ENCODE measurements around the gene HS6ST2. TPM values are rescaled to one million over a fixed set of nuclear protein-coding genes. Genes with fewer than 3 reads are reported as not detected.

The HS6ST2 gene
- total RNA-seq, 1 experiment from 2014 or later: 24.6 TPM

- Histone ChIP-seq H3K27ac (ENCODE audit: low read depth, low read length) (no peak overlapping the region), H3K36me3 (ENCODE audit: control insufficient read depth in 1 of 2, insufficient read depth in 2 of 2, low read length in 2 of 2) (no peaks in the 10 kb centered on the region), H2AFZ (ENCODE audit: low read depth, low read length, poor library complexity, severe bottlenecking) (no peak overlapping the region), H3K9ac (ENCODE audit: low read length) (no peak overlapping the region), H3K9me3 (ENCODE audit: control insufficient read depth in 1 of 2, insufficient read depth in 1 of 2, low read depth in 1 of 2, low read length in 2 of 2) (no peaks in the 10 kb centered on the region), H4K20me1 (ENCODE audit: insufficient read depth) (no peaks in the 10 kb centered on the region), H3K27me3 (ENCODE audit: insufficient read depth, low read length) (no peaks in the 10 kb centered on the region), H3K4me1 (ENCODE audit: control insufficient read depth in 1 of 2, insufficient read depth in 2 of 2, low read length in 2 of 2) (no peaks in the 10 kb centered on the region), H3K4me2 (ENCODE audit: low read length) (no peak overlapping the region), H3K4me3 (replicated peaks in 1 of 2; ENCODE audit: low read depth in 1 of 2, low read length in 2 of 2) (no peak overlapping the region), H3K9me2 (ENCODE audit: insufficient read depth) (no peaks in the 10 kb centered on the region), H3K79me2 (ENCODE audit: insufficient read depth, low read length) (peaks cover 6% of the 10 kb centered on the region; the same call in 1 of the 2 replicates)
- BruUV-seq (replicated peaks): no TSS peak
- ChIA-PET RAD21 (ENCODE audit: low non-redundant PET in 1 of 2, low total read pairs in 2 of 2, uncharacterized antibody in 2 of 2, unreplicated experiment in 2 of 2) (no interaction called here), POLR2A (no interaction called here), CTCF (no interaction called here)
- TF ChIP-seq, protein P1, sequence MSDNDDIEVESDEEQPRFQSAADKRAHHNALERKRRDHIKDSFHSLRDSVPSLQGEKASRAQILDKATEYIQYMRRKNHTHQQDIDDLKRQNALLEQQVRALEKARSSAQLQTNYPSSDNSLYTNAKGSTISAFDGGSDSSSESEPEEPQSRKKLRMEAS (IDR thresholded peaks at IDR 0.05): no peak
- DNase-seq (ENCODE audit: low read depth, low spot score) (no peak), ATAC-seq (no peak)
- intact Hi-C loops (cut with micrococcal nuclease): no loop called here
Observed at GRCh38 chrX:132860200-132860599, 98.2 kb downstream of the HS6ST2 start.

DNA sequence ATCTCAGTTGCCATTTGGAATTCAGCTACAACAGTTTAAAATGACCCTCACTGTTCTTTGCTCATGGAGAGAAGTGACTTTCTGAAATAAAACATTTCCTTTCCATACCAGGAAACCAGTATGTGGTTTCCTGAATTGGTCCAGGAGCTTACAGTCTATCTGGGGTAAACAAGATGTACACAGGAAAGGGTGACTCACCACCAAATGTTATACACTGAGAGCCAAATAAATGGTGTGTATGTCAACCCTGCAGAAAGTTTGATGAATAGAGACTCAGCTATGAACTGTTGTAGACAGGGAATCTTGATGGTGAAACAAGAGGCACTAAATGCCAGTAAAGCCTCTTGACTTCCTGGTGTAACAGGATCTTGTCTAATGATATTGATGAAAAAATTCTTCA, 100.4 kb downstream of the HS6ST2 start:
- Histone ChIP-seq H3K27ac (ENCODE audit: low read depth, low read length) (no peak overlapping the region), H3K4me1 (ENCODE audit: control insufficient read depth in 1 of 2, insufficient read depth in 2 of 2, low read length in 2 of 2) (no peaks in the 10 kb centered on the region), H3K9me2 (ENCODE audit: insufficient read depth) (no peaks in the 10 kb centered on the region), H3K36me3 (ENCODE audit: control insufficient read depth in 1 of 2, insufficient read depth in 2 of 2, low read length in 2 of 2) (no peaks in the 10 kb centered on the region), H3K4me2 (ENCODE audit: low read length) (no peak overlapping the region), H3K9me3 (ENCODE audit: control insufficient read depth in 1 of 2, insufficient read depth in 1 of 2, low read depth in 1 of 2, low read length in 2 of 2) (no peaks in the 10 kb centered on the region), H4K20me1 (ENCODE audit: insufficient read depth) (no peaks in the 10 kb centered on the region), H3K79me2 (ENCODE audit: insufficient read depth, low read length) (peaks cover 8% of the 10 kb centered on the region; the same call in 1 of the 2 replicates), H3K27me3 (ENCODE audit: insufficient read depth, low read length) (no peaks in the 10 kb centered on the region), H3K4me3 (replicated peaks in 1 of 2; ENCODE audit: low read depth in 1 of 2, low read length in 2 of 2) (no peak overlapping the region), H3K9ac (ENCODE audit: low read length) (no peak overlapping the region), H2AFZ (ENCODE audit: low read depth, low read length, poor library complexity, severe bottlenecking) (no peak overlapping the region)
- ChIA-PET CTCF (no interaction called here), POLR2A (no interaction called here), RAD21 (ENCODE audit: low non-redundant PET in 1 of 2, low total read pairs in 2 of 2, uncharacterized antibody in 2 of 2, unreplicated experiment in 2 of 2) (no interaction called here)
- ATAC-seq: no peak
- intact Hi-C loops (cut with micrococcal nuclease): no loop called here
- DNase-seq (ENCODE audit: low read depth, low spot score): no peak
- no TSS peak for BruUV-seq (replicated peaks)
- TF ChIP-seq EZH2phosphoT487 (IDR thresholded peaks at IDR 0.05; ENCODE audit: borderline replicate concordance) (no peak), SRF (IDR thresholded peaks at IDR 0.05; ENCODE audit: low read depth) (no peak), EZH2 (IDR thresholded peaks at IDR 0.05) (no peak), JUND (IDR thresholded peaks at IDR 0.05) (no peak), TCF7L2 (IDR thresholded peaks at IDR 0.05; ENCODE audit: borderline replicate concordance, extremely low read depth, insufficient read depth, insufficient read length) (no peak), EGR1 (IDR thresholded peaks at IDR 0.05; ENCODE audit: low read depth) (no peak), FOSL1 (IDR thresholded peaks at IDR 0.05; ENCODE audit: low read depth) (no peak), ATF3 (IDR thresholded peaks at IDR 0.05) (no peak), ZFX (IDR thresholded peaks at IDR 0.05) (no peak), CEBPB (IDR thresholded peaks at IDR 0.05; ENCODE audit: low read depth) (no peak)
- TF ChIP-seq, protein P2, sequence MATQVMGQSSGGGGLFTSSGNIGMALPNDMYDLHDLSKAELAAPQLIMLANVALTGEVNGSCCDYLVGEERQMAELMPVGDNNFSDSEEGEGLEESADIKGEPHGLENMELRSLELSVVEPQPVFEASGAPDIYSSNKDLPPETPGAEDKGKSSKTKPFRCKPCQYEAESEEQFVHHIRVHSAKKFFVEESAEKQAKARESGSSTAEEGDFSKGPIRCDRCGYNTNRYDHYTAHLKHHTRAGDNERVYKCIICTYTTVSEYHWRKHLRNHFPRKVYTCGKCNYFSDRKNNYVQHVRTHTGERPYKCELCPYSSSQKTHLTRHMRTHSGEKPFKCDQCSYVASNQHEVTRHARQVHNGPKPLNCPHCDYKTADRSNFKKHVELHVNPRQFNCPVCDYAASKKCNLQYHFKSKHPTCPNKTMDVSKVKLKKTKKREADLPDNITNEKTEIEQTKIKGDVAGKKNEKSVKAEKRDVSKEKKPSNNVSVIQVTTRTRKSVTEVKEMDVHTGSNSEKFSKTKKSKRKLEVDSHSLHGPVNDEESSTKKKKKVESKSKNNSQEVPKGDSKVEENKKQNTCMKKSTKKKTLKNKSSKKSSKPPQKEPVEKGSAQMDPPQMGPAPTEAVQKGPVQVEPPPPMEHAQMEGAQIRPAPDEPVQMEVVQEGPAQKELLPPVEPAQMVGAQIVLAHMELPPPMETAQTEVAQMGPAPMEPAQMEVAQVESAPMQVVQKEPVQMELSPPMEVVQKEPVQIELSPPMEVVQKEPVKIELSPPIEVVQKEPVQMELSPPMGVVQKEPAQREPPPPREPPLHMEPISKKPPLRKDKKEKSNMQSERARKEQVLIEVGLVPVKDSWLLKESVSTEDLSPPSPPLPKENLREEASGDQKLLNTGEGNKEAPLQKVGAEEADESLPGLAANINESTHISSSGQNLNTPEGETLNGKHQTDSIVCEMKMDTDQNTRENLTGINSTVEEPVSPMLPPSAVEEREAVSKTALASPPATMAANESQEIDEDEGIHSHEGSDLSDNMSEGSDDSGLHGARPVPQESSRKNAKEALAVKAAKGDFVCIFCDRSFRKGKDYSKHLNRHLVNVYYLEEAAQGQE (IDR thresholded peaks at IDR 0.05; ENCODE audit: low read depth): no peak
- TF ChIP-seq, protein P3, sequence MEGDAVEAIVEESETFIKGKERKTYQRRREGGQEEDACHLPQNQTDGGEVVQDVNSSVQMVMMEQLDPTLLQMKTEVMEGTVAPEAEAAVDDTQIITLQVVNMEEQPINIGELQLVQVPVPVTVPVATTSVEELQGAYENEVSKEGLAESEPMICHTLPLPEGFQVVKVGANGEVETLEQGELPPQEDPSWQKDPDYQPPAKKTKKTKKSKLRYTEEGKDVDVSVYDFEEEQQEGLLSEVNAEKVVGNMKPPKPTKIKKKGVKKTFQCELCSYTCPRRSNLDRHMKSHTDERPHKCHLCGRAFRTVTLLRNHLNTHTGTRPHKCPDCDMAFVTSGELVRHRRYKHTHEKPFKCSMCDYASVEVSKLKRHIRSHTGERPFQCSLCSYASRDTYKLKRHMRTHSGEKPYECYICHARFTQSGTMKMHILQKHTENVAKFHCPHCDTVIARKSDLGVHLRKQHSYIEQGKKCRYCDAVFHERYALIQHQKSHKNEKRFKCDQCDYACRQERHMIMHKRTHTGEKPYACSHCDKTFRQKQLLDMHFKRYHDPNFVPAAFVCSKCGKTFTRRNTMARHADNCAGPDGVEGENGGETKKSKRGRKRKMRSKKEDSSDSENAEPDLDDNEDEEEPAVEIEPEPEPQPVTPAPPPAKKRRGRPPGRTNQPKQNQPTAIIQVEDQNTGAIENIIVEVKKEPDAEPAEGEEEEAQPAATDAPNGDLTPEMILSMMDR (IDR thresholded peaks at IDR 0.05 in 2 of 3, conservative IDR thresholded peaks at IDR 0.05 in 1 of 3; ENCODE audit: borderline replicate concordance in 1 of 3, insufficient read depth in 1 of 3, low read depth in 2 of 3, low read length in 2 of 3): no peak
- TF ChIP-seq, protein P4, sequence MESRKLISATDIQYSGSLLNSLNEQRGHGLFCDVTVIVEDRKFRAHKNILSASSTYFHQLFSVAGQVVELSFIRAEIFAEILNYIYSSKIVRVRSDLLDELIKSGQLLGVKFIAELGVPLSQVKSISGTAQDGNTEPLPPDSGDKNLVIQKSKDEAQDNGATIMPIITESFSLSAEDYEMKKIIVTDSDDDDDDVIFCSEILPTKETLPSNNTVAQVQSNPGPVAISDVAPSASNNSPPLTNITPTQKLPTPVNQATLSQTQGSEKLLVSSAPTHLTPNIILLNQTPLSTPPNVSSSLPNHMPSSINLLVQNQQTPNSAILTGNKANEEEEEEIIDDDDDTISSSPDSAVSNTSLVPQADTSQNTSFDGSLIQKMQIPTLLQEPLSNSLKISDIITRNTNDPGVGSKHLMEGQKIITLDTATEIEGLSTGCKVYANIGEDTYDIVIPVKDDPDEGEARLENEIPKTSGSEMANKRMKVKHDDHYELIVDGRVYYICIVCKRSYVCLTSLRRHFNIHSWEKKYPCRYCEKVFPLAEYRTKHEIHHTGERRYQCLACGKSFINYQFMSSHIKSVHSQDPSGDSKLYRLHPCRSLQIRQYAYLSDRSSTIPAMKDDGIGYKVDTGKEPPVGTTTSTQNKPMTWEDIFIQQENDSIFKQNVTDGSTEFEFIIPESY (IDR thresholded peaks at IDR 0.05; ENCODE audit: extremely low read depth, insufficient replicate concordance, low read length): no peak

Measured in HCT116 (cell line).